Measurements from ENCODE around the gene C4orf46. TPM values are rescaled to one million over a fixed set of nuclear protein-coding genes. Genes with fewer than 3 reads are reported as not detected.
"Not testable (repeated sequence)": the region's sequence is repeated elsewhere in the genome, so short reads cannot be mapped to it uniquely, and the experiment has no call there.

The C4orf46 gene
- polyA plus RNA-seq, 1 of the 3 experiments (the other 2 are of a cell fraction) = 7.0 TPM

DNA sequence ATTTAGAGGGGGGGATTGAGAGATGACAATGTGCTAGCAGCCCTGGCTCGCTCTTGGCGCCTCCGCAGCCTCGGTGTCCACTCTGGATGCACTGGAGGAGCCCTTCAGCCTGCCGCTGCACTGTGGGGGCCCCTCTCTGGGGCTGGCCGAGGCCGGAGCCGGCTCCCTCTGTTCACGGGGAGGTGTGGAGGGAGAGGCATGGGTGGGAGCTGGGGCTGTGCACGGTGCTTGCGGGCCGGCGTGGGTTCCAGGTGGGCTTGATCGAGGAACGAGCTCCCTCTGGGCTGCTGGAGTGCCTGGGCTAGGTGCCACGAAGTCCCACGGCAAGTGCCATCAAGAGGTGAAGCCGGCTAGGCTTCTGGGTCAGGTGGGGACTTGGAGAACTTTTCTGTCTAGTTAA is 6.9 kb downstream of the C4orf46 start (continued):
- TF ChIP-seq, protein P1, sequence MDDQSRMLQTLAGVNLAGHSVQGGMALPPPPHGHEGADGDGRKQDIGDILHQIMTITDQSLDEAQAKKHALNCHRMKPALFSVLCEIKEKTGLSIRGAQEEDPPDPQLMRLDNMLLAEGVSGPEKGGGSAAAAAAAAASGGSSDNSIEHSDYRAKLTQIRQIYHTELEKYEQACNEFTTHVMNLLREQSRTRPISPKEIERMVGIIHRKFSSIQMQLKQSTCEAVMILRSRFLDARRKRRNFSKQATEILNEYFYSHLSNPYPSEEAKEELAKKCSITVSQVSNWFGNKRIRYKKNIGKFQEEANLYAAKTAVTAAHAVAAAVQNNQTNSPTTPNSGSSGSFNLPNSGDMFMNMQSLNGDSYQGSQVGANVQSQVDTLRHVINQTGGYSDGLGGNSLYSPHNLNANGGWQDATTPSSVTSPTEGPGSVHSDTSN (IDR thresholded peaks at IDR 0.05) = no peak
- no peak for TF ChIP-seq MEF2A (IDR thresholded peaks at IDR 0.05; ENCODE audit: borderline replicate concordance, low read depth)
- TF ChIP-seq, protein P2, sequence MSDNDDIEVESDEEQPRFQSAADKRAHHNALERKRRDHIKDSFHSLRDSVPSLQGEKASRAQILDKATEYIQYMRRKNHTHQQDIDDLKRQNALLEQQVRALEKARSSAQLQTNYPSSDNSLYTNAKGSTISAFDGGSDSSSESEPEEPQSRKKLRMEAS (IDR thresholded peaks at IDR 0.05; ENCODE audit: low read depth) = no peak
- no peak for TF ChIP-seq TAF1 (IDR thresholded peaks at IDR 0.05; ENCODE audit: borderline replicate concordance, low read depth, low read length)
- TF ChIP-seq FOSL2 (IDR thresholded peaks at IDR 0.05; ENCODE audit: borderline replicate concordance, low read depth) = no peak
- TF ChIP-seq, protein P3, sequence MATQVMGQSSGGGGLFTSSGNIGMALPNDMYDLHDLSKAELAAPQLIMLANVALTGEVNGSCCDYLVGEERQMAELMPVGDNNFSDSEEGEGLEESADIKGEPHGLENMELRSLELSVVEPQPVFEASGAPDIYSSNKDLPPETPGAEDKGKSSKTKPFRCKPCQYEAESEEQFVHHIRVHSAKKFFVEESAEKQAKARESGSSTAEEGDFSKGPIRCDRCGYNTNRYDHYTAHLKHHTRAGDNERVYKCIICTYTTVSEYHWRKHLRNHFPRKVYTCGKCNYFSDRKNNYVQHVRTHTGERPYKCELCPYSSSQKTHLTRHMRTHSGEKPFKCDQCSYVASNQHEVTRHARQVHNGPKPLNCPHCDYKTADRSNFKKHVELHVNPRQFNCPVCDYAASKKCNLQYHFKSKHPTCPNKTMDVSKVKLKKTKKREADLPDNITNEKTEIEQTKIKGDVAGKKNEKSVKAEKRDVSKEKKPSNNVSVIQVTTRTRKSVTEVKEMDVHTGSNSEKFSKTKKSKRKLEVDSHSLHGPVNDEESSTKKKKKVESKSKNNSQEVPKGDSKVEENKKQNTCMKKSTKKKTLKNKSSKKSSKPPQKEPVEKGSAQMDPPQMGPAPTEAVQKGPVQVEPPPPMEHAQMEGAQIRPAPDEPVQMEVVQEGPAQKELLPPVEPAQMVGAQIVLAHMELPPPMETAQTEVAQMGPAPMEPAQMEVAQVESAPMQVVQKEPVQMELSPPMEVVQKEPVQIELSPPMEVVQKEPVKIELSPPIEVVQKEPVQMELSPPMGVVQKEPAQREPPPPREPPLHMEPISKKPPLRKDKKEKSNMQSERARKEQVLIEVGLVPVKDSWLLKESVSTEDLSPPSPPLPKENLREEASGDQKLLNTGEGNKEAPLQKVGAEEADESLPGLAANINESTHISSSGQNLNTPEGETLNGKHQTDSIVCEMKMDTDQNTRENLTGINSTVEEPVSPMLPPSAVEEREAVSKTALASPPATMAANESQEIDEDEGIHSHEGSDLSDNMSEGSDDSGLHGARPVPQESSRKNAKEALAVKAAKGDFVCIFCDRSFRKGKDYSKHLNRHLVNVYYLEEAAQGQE (IDR thresholded peaks at IDR 0.05; ENCODE audit: low read depth, low read length) = no peak

DNA sequence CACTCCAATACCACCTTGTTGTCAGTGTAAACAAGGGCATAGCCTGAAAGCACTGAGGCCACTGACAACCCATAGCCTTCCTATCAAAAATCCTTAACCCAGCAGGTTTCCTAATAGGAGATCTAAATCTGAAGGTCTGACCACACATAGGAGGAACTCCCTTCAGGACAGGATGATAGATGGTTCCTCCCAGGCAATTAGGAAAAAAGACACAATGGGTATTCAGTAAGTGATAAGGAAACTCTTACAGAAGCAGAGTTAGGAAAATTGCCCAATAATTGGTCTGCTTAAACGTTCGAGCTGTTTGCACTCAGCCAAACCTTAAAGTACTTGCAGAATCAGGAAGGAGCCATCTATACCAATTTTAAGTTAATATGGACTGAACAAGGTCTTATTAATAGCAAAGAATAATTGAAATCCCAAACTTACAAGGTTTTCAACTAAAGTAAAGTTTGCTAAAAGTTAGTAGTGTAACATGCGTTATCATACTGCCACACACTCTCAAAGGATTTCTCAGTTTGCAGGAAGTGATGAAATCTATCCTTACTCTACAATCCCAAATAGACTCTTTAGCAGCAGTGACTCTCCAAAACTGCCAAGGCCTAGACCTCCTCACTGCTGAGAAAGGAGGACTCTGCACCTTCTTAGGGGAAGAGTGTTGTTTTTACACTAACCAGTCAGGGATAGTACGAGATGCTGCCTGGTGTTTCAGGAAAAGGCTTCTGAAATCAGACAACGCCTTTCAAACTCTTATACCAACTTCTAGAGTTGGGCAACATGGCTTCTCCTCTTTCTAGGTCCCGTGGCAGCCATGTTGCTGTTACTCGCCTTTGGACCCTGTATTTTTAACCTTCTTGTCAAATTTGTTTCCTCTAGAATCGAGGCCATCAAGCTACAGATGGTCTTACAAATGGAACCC is 7.7 kb downstream of the C4orf46 start:
- 84% methylated on average over 8 of the region's 8 CpGs for WGBS (ENCODE audit: low lambda C conversion rate)
- H4K20me1 ChIP-seq (ENCODE audit: insufficient read depth); CTCF ChIA-PET; POLR2A ChIA-PET; H3K4me2 ChIP-seq; H3K9me2 ChIP-seq; H3K27me3 ChIP-seq (ENCODE audit: insufficient read depth); H3K9me3 ChIP-seq; H2AFZ ChIP-seq (ENCODE audit: low read depth); DNase-seq; H3K27ac ChIP-seq (ENCODE audit: low read depth in 2 of 2, low read length in 1 of 2); H3K36me3 ChIP-seq (replicated peaks in 1 of 2; ENCODE audit: control insufficient read depth in 1 of 2, insufficient read depth in 2 of 2, low read length in 1 of 2); H3K9ac ChIP-seq; H3K4me1 ChIP-seq (ENCODE audit: control insufficient read depth in 1 of 2, insufficient read depth in 2 of 2, low read depth in 1 of 2, low read length in 1 of 2); H3K4me3 ChIP-seq (ENCODE audit: low read depth in 2 of 2, low read length in 1 of 2): not testable (repeated sequence)
- Histone ChIP-seq H3F3A (replicated peaks; ENCODE audit: insufficient read depth) (peaks cover 12% of the 10 kb centered on the region), H3K79me2 (ENCODE audit: insufficient read depth) (peaks cover 27% of the 10 kb centered on the region)

DNA sequence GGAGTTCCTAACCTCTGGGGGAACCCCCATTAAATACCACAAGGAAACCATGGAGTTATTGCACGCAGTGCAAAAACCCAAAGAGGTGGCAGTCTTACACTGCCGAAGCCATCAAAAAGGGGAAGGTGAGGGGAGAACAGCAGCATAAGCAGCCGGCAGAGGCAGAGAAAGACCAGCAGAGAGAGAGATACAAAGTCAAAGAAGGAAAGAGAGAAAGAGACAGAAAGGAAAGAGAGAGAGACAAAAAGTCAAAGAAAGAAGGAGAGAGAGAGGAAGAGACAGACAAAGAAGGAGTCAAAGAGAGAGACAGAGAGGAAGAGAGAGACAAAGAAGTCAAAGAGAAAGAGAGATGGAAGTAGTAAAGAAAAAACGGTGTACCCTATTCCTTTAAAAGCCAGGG is 8.4 kb downstream of the C4orf46 start:
- H3K9ac ChIP-seq; CTCF ChIA-PET; POLR2A ChIA-PET; H3K9me2 ChIP-seq; H3K27ac ChIP-seq (ENCODE audit: low read depth in 2 of 2, low read length in 1 of 2); H3K4me3 ChIP-seq (ENCODE audit: low read depth in 2 of 2, low read length in 1 of 2); H3K36me3 ChIP-seq (replicated peaks in 1 of 2; ENCODE audit: control insufficient read depth in 1 of 2, insufficient read depth in 2 of 2, low read length in 1 of 2); H3K4me1 ChIP-seq (ENCODE audit: control insufficient read depth in 1 of 2, insufficient read depth in 2 of 2, low read depth in 1 of 2, low read length in 1 of 2); H3K27me3 ChIP-seq (ENCODE audit: insufficient read depth); H3K4me2 ChIP-seq; H3K9me3 ChIP-seq; H4K20me1 ChIP-seq (ENCODE audit: insufficient read depth); DNase-seq; H2AFZ ChIP-seq (ENCODE audit: low read depth); H3F3A ChIP-seq (replicated peaks; ENCODE audit: insufficient read depth): not testable (repeated sequence)
- H3K79me2 ChIP-seq (ENCODE audit: insufficient read depth) = peaks cover 20% of the 10 kb centered on the region
- 65% methylated on average over 4 of the region's 4 CpGs for WGBS (ENCODE audit: low lambda C conversion rate)

Measured in SK-N-SH (cell line).